ENCODE measurements around the gene ZNF668.

The ZNF668 gene

DNA sequence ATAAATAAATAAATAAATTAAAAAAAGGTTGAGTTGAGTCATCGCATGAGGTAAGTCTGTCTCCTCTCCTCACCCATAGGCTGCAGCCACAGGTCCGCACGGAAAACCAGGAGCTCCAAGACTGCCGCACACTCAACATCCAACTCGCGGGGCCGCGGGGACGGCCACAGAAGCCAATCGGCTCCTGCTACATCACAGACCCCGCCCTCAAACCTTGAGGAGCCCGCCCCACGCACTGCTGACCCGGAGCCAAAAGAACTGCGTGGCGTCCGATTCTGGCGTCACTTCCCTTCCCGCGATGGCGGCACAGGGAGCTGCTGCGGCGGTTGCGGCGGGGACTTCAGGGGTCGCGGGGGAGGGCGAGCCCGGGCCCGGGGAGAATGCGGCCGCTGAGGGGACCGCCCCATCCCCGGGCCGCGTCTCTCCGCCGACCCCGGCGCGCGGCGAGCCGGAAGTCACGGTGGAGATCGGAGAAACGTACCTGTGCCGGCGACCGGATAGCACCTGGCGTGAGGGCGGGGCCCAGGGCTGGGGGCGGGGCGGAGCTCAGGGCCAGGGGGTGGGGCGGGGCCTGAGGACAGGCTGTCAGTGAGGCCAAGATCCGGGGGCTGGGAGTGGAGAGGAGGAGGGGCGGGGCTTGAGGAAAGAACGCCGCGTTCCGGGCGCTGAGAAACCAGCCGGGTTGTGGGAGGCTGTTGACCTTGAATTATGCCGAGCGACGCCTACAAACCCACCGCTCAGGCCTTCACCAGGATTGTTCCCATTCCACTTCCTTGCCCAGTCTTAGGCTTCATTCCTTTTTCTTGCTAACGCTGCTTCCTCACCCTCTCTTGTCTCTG lies 43.6 kb upstream of the ZNF668 start, which contains the start of gene KAT8:
KAT8 (plus strand) TSS at position 281 of the 839 bp plus-strand sequence; CDS start at position 299, 18 bp downstream.
- Histone ChIP-seq H3K4ac (ENCODE audit: low read length) (no peak within 1 kb of the TSS), H4K8ac (ENCODE audit: low read depth, low read length) (no peak within 1 kb of the TSS), H3K4me2 (ENCODE audit: insufficient read depth, low read length, poor library complexity, severe bottlenecking) (peak within 1 kb of the TSS; percentile 82), H2BK15ac (ENCODE audit: low read length) (no peak within 1 kb of the TSS), H4K91ac (ENCODE audit: low read depth, low read length, poor library complexity) (no peak within 1 kb of the TSS), H2AK5ac (ENCODE audit: low read depth, low read length) (no peak within 1 kb of the TSS), H3K18ac (ENCODE audit: low read length) (peak within 1 kb of the TSS; percentile 94), H3K4me1 (ENCODE audit: control insufficient read depth in 2 of 2, insufficient read depth in 1 of 2, low read depth in 1 of 2, low read length in 2 of 2) (peaks cover 3 to 5% of the 10 kb centered on the region in 2 donors), H2BK12ac (ENCODE audit: low read length) (no peak within 1 kb of the TSS), H2AFZ (ENCODE audit: low read length) (peak within 1 kb of the TSS; percentile 88), H3K14ac (ENCODE audit: low read length) (no peak within 1 kb of the TSS), H3K36me3 (replicated peaks in 1 of 2; ENCODE audit: control insufficient read depth in 2 of 2, insufficient read depth in 2 of 2, low read length in 2 of 2) (peaks cover 23 to 51% of the 10 kb centered on the region in 2 donors), H3K4me3 (ENCODE audit: low read length in 2 of 2) (peak within 1 kb of the TSS; percentile 70 to 91), H3K79me1 (ENCODE audit: low read depth, low read length) (peaks cover 7% of the 10 kb centered on the region), H3K23ac (ENCODE audit: low read depth, low read length, poor library complexity) (peak within 1 kb of the TSS; percentile 96), H3K27me3 (ENCODE audit: control insufficient read depth in 3 of 3, insufficient read depth in 3 of 3, low read depth in 1 of 3, low read length in 3 of 3) (no peaks in the 10 kb centered on the region), H2BK5ac (ENCODE audit: low read length) (no peak within 1 kb of the TSS), H2BK120ac (ENCODE audit: low read depth, low read length) (no peak within 1 kb of the TSS), H3K27ac (replicated peaks; ENCODE audit: low read length) (peak within 1 kb of the TSS; percentile 81), H3K9ac (ENCODE audit: low read depth, low read length, poor library complexity) (peak within 1 kb of the TSS; percentile 81), H3K9me3 (replicated peaks in 1 of 2; ENCODE audit: control insufficient read depth in 2 of 2, insufficient read depth in 1 of 2, low read depth in 1 of 2, low read length in 2 of 2) (no peaks in the 10 kb centered on the region)
- peak; percentile 95 for DNase-seq (ENCODE audit: low spot score)
- WGBS, 2 donors (ENCODE audit: extremely low coverage in 2 of 2, insufficient read length in 2 of 2, insufficient replicate concordance in 1 of 2), result no CpG with 5 or more reads among the region's 68 CpGs

DNA sequence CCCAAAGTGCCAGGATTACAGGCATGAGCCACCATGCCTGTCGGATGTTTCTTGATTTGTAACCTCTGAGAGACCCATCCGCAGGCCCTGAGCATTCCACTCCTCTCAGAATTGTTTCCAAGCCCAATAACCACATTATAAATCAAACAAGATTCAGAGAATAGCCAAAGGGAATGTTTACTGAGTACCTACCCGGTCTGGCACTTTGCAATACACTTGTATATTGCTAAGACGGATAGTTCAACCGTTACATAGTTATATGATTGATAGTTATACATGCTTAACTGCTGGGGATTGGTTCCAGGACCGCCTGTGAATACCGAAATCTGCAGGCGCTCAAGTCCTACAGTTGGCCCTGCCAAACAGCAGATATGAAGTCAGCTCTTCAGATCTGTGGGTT lies 40.4 kb upstream of the ZNF668 start:
- H2BK15ac ChIP-seq (ENCODE audit: low read length), result no peak overlapping the region
- H2BK5ac ChIP-seq (ENCODE audit: low read length), result no peak overlapping the region
- H4K8ac ChIP-seq (ENCODE audit: low read depth, low read length), result no peak overlapping the region
- H4K91ac ChIP-seq (ENCODE audit: low read depth, low read length, poor library complexity), result no peak overlapping the region
- H3K36me3 ChIP-seq (replicated peaks in 1 of 2; ENCODE audit: control insufficient read depth in 2 of 2, insufficient read depth in 2 of 2, low read length in 2 of 2), result peaks cover 31 to 51% of the 10 kb centered on the region in 2 donors
- no peak overlapping the region for H3K9ac ChIP-seq (ENCODE audit: low read depth, low read length, poor library complexity)
- no peak overlapping the region for H3K14ac ChIP-seq (ENCODE audit: low read length)
- no peak overlapping the region for H3K27ac ChIP-seq (replicated peaks; ENCODE audit: low read length)
- no peak overlapping the region for H2BK12ac ChIP-seq (ENCODE audit: low read length)
- H3K4me1 ChIP-seq (ENCODE audit: control insufficient read depth in 2 of 2, insufficient read depth in 1 of 2, low read depth in 1 of 2, low read length in 2 of 2), result peaks cover 5 to 6% of the 10 kb centered on the region in 2 donors
- WGBS, 2 donors (ENCODE audit: extremely low coverage in 2 of 2, insufficient read length in 2 of 2, insufficient replicate concordance in 1 of 2), result no CpG with 5 or more reads among the region's 8 CpGs
- no peak overlapping the region for H3K4ac ChIP-seq (ENCODE audit: low read length)
- no peak overlapping the region for H2AK5ac ChIP-seq (ENCODE audit: low read depth, low read length)
- no peak overlapping the region for H3K4me2 ChIP-seq (ENCODE audit: insufficient read depth, low read length, poor library complexity, severe bottlenecking)
- no peak overlapping the region for H2AFZ ChIP-seq (ENCODE audit: low read length)
- no peak overlapping the region for H3K23ac ChIP-seq (ENCODE audit: low read depth, low read length, poor library complexity)
- H3K18ac ChIP-seq (ENCODE audit: low read length), result no peak overlapping the region
- DNase-seq (ENCODE audit: low spot score), result no peak
- no peak overlapping the region for H3K4me3 ChIP-seq (ENCODE audit: low read length in 2 of 2)
- no peak overlapping the region for H2BK120ac ChIP-seq (ENCODE audit: low read depth, low read length)
- no peaks in the 10 kb centered on the region for H3K27me3 ChIP-seq (ENCODE audit: control insufficient read depth in 3 of 3, insufficient read depth in 3 of 3, low read depth in 1 of 3, low read length in 3 of 3)
- H3K9me3 ChIP-seq (replicated peaks in 1 of 2; ENCODE audit: control insufficient read depth in 2 of 2, insufficient read depth in 1 of 2, low read depth in 1 of 2, low read length in 2 of 2), result peaks cover 0 to under 1% of the 10 kb centered on the region in 2 donors
- peaks cover 6% of the 10 kb centered on the region for H3K79me1 ChIP-seq (ENCODE audit: low read depth, low read length)

DNA sequence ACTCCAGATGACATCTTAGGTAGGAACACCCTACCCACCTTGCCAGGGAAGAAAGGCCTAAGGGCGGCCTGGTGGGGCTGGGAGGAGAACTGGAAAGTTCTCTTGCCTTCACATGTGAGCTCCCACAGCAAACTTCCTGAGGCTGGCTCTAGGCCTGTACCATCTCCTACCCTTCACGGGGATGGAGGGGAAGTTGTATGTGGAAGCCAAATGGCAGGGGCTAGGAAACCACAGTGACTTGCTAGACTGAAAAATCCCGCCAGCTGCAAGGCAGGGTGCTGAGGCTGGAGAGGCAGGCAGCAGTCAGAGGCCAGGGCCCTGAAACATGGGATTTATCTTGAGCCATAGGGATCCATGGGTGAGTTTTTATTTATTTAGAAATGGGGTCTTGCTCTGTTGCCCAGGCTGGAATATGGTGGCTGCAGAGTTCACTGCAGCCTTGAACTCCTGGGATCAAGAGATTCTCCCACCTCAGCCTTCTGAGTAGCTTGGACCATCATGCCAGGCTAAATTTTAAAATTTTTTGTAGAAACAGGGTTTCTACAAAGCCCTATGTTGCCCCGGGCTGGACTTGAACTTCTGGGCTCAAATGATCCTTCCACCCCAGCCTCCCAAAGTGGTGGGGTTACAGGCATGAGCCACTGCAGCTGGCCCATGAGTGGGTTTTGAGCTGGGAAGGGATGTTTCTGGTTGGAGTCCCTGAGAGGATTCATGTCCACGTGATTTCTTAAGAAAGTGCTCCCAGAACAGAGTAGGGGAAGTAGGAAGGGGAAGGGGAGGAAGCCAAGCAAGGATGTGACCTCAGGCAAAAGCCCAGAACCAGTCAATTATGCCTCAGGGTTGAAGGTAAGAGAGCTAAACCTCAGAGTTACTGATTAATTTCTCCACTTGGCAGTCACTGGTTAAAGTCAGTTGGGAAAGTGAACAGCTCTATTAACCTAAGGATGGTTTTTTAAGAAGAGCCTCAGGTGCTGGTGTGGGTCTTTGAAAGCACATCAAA lies 39.4 kb upstream of the ZNF668 start:
- Histone ChIP-seq H4K8ac (ENCODE audit: low read depth, low read length) (no peak overlapping the region), H2BK5ac (ENCODE audit: low read length) (no peak overlapping the region), H3K27ac (replicated peaks; ENCODE audit: low read length) (no peak overlapping the region), H2BK15ac (ENCODE audit: low read length) (no peak overlapping the region), H3K4me1 (ENCODE audit: control insufficient read depth in 2 of 2, insufficient read depth in 1 of 2, low read depth in 1 of 2, low read length in 2 of 2) (peaks cover 3 to 8% of the 10 kb centered on the region in 2 donors), H3K9me3 (replicated peaks in 1 of 2; ENCODE audit: control insufficient read depth in 2 of 2, insufficient read depth in 1 of 2, low read depth in 1 of 2, low read length in 2 of 2) (peaks cover 0 to 1% of the 10 kb centered on the region in 2 donors), H2BK12ac (ENCODE audit: low read length) (no peak overlapping the region), H4K91ac (ENCODE audit: low read depth, low read length, poor library complexity) (no peak overlapping the region), H3K4me3 (ENCODE audit: low read length in 2 of 2) (no peak overlapping the region), H3K4me2 (ENCODE audit: insufficient read depth, low read length, poor library complexity, severe bottlenecking) (peak overlapping the region; percentile 11), H3K9ac (ENCODE audit: low read depth, low read length, poor library complexity) (no peak overlapping the region), H3K14ac (ENCODE audit: low read length) (no peak overlapping the region), H2BK120ac (ENCODE audit: low read depth, low read length) (no peak overlapping the region), H3K23ac (ENCODE audit: low read depth, low read length, poor library complexity) (no peak overlapping the region), H3K79me1 (ENCODE audit: low read depth, low read length) (peaks cover 10% of the 10 kb centered on the region), H2AFZ (ENCODE audit: low read length) (no peak overlapping the region), H2AK5ac (ENCODE audit: low read depth, low read length) (no peak overlapping the region), H3K27me3 (ENCODE audit: control insufficient read depth in 3 of 3, insufficient read depth in 3 of 3, low read depth in 1 of 3, low read length in 3 of 3) (no peaks in the 10 kb centered on the region), H3K36me3 (replicated peaks in 1 of 2; ENCODE audit: control insufficient read depth in 2 of 2, insufficient read depth in 2 of 2, low read length in 2 of 2) (peaks cover 31 to 43% of the 10 kb centered on the region in 2 donors), H3K18ac (ENCODE audit: low read length) (no peak overlapping the region), H3K4ac (ENCODE audit: low read length) (no peak overlapping the region)
- no CpG with 5 or more reads among the region's 5 CpGs for WGBS, 2 donors (ENCODE audit: extremely low coverage in 2 of 2, insufficient read length in 2 of 2, insufficient replicate concordance in 1 of 2)
- no peak for DNase-seq (ENCODE audit: low spot score)

All from neuronal stem cell (in vitro differentiated cells).